ENCODE results near the gene GRM4. TPM values are rescaled to one million over a fixed set of nuclear protein-coding genes. Genes with fewer than 3 reads are reported as not detected.

Gene GRM4
- polyA plus RNA-seq, 1 experiment: 0.06 TPM

GRCh38 chr6:34148631-34149451 is 3.0 kb upstream of the GRM4 start:
- ChIA-PET POLR2A (no interaction called here), CTCF (interaction anchor here (0.6 to 1.9 kb wide), 2 partner anchors 378 to 656 kb away, joined by 4 to 10 read pairs; no protein-coding TSS in a partner anchor)
- Histone ChIP-seq H3K36me3 (ENCODE audit: control insufficient read depth, insufficient read depth, low read length) (no peaks in the 10 kb centered on the region), H3K4me3 (ENCODE audit: low read depth, low read length) (no peak overlapping the region), H3K27me3 (ENCODE audit: control insufficient read depth, insufficient read depth, low read length) (peaks cover 38% of the 10 kb centered on the region)
- TF ChIP-seq CTCF (IDR thresholded peaks at IDR 0.05; ENCODE audit: insufficient read depth, low read depth, low read length): no peak
- DNase-seq (ENCODE audit: low read depth): no peak

GRCh38 chr6:34147906-34148630 is 2.2 kb upstream of the GRM4 start:
- Histone ChIP-seq H3K27me3 (ENCODE audit: control insufficient read depth, insufficient read depth, low read length) (peaks cover 45% of the 10 kb centered on the region), H3K36me3 (ENCODE audit: control insufficient read depth, insufficient read depth, low read length) (no peaks in the 10 kb centered on the region), H3K4me3 (ENCODE audit: low read depth, low read length) (no peak overlapping the region)
- ChIA-PET CTCF (interaction anchor here (0.6 to 1.9 kb wide), 3 partner anchors 121 to 657 kb away, joined by 3 to 10 read pairs (median 4); no protein-coding TSS in a partner anchor), POLR2A (no interaction called here)
- DNase-seq (ENCODE audit: low read depth): no peak
- no peak for TF ChIP-seq CTCF (IDR thresholded peaks at IDR 0.05; ENCODE audit: insufficient read depth, low read depth, low read length)

- Histone ChIP-seq H3K27me3 (ENCODE audit: control insufficient read depth, insufficient read depth, low read length) (peaks cover 52% of the 10 kb centered on the region), H3K4me3 (ENCODE audit: low read depth, low read length) (no peak overlapping the region), H3K36me3 (ENCODE audit: control insufficient read depth, insufficient read depth, low read length) (no peaks in the 10 kb centered on the region)
- CTCF ChIA-PET: interaction anchor here (1.3 to 2.5 kb wide), 3 partner anchors 7 to 376 kb away, joined by 3 to 12 read pairs (median 10); no protein-coding TSS in a partner anchor
- TF ChIP-seq CTCF (IDR thresholded peaks at IDR 0.05; ENCODE audit: insufficient read depth, low read depth, low read length): no peak
- POLR2A ChIA-PET: no interaction called here
- DNase-seq (ENCODE audit: low read depth): no peak
Observed at GRCh38 chr6:34146801-34147592, 1.1 kb upstream of the GRM4 start.

GRCh38 chr6:34145161-34146020 is 496 bp downstream of the GRM4 start:
- DNase-seq (ENCODE audit: low read depth): no peak

More at GRCh38 chr6:34145161-34146020, 496 bp downstream of the GRM4 start:
- TF ChIP-seq CTCF (IDR thresholded peaks at IDR 0.05; ENCODE audit: insufficient read depth, low read depth, low read length): no peak
- H3K4me3 ChIP-seq (ENCODE audit: low read depth, low read length): peak overlapping the region; percentile 39
- peaks cover 55% of the 10 kb centered on the region for H3K27me3 ChIP-seq (ENCODE audit: control insufficient read depth, insufficient read depth, low read length)
- no peaks in the 10 kb centered on the region for H3K36me3 ChIP-seq (ENCODE audit: control insufficient read depth, insufficient read depth, low read length)
- ChIA-PET CTCF (interaction anchor here (0.9 to 2.5 kb wide), 7 partner anchors 9 to 399 kb away, joined by 3 to 12 read pairs (median 4); partner anchors contain the start of gene IP6K3), POLR2A (no interaction called here)

All from BJ (cell line).